HG03025 (cell line): ENCODE data around the gene FRMPD2.
"Not testable (repeated sequence)": the region's sequence is repeated elsewhere in the genome, so short reads cannot be mapped to it uniquely, and the experiment has no call there.

ENCODE experiments used
- ATAC-seq: cut with Tn5 transposase; IDR thresholded peaks from one replicate; pipeline ENCODE4 v1.9.1; 2021; ENCODE audit warnings: mild to moderate bottlenecking, moderate library complexity; ENCODE audit not compliant: unreplicated experiment, low FRiP score

FRMPD2 gene

DNA sequence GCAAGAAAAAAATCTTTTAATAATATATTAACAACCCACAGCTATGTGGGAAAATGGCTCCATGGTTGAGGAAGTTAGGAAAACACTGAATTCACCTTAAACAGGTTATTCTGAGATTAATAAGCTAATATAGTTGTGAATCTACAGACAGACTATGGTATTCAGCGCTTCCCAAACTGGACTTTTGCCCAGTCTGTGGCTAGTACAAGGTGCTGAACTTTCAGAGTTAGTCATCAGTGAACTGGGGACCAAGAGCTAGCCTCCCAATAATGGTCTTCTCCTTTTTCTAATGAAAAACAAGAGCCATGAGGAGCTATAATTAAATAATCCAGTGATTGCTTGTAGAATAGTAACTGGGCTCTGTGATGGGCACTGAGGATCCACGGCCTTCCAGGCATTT is 65.3 kb downstream of the FRMPD2 start:
- ATAC-seq: no peak

DNA sequence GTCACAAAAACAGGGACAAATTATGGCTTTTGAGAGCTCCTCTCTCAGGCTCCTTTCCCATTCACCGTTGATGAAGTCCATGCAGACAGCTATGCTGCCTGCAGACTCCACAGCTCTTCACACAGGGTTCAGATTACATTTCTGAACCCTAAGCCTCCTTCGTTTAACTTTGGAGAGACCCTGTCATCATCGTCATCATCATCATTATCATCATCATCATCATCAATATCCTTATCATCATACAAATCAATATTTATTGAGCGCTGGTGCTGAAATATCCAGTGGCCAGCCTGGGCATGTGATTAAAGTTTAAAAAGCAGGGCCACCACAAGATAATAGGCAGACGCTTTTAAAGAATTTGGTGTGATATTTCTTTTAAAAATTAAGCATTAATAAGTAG is 66.6 kb downstream of the FRMPD2 start:
- ATAC-seq: no peak

DNA sequence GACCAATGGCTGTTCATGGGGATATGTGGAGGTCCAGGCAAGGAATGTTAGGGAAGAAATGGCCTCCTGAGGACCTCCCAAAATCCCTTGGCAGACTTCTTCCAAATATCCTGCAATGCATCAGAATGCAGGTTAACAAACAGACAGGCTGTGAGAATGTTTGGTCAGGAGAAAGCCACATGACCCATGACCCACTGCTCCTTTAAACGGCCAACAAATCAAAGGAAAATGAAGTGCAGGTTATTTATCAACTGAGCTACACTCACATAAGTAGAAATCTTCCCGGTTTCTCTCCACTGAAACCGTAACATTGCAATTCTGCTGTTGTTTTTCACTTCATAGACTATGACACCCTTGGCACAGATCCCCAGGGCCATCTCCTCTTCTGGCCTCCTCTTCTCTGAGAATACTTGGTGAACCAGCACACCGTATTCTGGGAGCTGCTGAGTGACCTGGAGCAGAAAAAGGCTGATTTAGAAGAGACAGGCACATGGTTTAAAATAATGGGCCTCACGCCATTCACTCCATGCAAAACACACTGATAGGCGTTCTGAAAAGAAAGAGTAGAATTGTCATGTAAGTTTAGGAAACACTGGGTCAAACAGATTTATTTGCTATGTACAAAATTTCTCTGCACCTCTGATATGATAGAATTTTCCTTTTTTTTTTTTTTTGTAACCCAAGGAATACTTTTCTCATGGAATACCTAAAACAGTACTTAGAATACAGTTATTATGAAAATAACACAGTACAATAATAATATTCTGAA is 67.8 kb downstream of the FRMPD2 start:
- no peak for ATAC-seq

- no peak for ATAC-seq
These were observed 68.6 kb downstream of the FRMPD2 start for GRCh38 chr10:48205918-48206317.

DNA sequence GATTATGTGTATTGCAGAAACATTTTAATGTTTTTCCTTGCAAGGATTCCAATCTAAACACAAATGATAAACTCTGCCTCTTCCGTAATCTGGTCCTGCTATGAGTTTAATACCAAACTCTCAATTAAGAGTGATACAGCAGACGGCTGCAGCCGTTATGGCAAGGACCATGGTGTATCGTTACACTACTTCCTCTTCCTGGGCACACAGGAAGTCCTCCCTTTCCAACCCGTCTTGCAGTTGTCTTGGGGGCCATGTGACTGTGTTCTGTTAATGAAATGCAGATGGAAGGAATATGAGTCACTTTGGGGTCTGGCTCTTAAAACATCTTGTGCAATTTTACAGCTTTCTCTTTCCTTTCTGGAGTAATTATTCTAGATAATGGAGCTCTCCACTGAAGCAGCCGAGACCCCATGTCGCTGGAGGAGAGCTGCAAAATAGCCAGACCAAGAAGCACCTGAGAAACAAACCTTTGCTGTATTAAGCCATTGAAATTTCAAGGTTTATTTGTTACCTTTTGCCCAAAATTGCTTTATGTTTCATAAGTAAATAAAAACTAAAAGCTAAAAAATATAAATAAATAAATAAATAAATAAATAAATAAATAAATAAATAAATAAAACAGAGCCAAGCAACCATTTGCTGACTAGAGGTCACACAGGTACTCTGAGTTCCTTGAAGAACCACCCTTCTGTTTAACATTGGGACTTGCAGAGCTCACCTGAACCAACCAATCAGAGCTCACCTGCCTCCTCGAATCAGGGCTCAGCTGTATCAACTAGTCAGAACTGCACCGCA is 74.7 kb downstream of the FRMPD2 start:
- no peak for ATAC-seq

- ATAC-seq: no peak
These were observed 77.1 kb downstream of the FRMPD2 start for GRCh38 chr10:48197236-48197899.

DNA sequence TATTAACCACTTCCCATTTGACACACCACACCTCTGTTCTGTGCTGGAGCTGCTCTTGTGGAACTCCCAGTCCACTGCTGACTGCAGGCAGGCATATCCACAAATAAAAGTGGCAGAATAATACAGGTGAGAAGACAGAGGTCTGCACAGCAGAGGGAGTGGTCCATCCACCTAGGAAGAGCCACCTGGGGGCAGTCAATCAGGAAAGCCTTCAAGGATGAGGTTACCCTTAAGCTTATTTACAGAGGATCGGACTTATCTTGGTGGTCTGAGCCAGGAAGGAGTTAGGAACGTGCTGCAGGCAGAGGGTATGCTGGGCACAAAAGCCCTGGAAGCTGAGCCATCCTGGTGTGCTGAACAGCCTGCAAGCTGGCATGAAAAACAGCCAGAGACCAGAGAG is 78.7 kb downstream of the FRMPD2 start:
- ATAC-seq: no peak

DNA sequence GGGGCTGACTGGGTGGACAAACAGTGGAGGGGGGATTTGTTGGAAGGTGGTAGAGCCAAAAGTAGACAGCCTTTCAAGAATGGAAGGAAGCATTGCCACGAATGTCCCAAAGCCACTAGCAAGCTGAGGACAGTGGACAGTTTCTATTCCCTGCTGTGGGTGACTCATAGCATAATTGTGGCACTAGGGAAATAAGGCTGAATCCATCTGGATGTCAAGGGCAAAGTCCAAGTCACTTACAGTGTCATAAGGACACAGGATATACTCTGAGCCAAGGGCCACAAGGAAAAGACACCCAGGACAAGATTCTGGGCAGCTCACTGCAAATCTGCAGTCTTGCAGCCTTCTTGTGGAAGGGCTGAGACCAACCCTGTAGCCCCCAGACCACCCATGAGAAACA is 79.7 kb downstream of the FRMPD2 start:
- no peak for ATAC-seq

GRCh38 chr10:48193556-48193955 is 80.9 kb downstream of the FRMPD2 start:
- no peak for ATAC-seq

DNA sequence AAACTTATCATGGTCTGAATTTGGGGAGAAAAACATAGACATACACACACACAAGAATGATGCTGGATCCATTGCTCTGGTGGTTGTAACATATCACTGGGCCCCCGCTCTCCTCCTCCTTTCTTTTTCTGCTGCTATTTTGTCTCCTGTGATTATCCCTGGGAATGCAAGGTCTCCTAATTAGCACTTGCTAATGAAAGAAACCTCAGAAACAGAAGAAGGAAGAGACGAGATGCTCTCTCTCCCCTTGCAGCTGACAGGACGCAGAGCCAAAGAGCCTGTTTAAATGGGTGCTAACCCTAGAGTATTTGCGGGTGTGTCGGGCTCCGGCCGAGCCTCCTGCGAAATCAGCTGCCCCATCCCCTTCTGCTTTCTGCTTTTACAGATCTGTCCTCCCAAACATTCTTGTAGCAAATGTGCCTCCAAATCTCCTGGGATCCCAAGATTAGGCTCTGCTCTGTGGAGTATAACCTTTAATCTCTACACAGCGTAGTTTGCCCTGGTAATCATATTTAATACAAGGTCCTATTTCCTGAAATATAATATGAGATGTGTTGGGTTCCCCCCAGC is 81.5 kb downstream of the FRMPD2 start:
- ATAC-seq: no peak

DNA sequence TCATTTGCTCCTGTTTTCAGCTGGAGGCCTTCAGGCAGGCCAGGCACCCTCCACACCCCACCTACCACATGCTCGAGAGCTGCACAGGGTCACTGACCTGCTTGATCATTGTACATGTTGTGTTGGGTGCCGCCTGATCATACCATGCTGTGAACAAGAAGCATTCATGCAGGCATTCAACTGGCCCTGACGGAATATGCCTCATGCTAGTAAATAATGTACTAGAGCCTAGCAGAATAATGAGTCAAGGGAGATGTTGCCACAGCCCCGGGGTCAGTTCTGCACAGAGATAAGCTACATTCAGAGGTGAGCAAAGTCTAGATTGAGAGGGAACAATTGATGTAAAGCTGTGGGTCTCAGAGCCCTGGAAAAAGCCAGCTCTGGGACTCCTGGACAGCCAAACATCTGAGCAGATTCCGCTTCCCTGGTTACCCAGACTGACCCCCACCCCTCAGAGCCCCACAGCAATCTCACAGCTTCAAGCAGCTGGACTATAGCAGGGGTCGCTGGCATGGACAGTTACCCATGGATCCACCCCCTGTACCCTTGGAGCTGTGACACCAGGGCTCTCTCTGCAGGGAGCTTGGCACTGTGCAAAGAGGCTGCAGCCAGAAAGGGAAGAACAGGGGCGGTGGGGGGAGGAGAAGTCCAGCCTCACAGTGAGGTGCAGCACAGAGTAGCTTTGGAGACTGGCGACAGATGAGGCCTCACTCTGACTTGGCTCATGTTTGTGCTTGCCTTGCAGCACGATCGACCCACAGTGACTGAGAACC is 86.6 kb downstream of the FRMPD2 start:
- ATAC-seq: no peak

GRCh38 chr10:48187126-48187525 is 87.4 kb downstream of the FRMPD2 start:
- ATAC-seq: no peak

DNA sequence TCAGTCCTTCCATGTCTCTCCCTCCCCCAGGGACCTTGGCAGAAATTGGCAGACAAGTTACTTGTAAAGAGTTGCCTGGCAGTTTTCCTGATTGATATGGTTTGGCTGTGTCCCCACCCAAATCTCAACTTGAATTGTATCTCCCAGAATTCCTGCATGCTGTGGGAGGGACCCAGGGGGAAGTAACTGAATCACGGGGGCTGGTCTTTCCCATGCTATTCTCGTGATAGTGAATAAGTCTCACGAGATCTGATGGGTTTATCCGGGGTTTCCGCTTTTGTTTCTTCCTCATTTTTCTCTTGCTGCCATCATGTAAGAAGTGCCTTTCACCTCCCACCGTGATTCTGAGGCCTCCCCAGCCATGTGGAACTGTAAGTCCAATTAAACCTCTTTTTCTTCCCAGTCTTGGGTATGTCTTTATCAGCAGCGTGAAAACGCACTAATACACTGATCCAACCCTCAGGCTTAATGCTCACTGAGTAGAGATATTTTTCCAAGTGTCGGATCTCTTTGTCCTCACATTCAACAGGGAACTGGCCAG is 88.2 kb downstream of the FRMPD2 start:
- not testable (repeated sequence) for ATAC-seq

GRCh38 chr10:48184224-48184623 is 90.3 kb downstream of the FRMPD2 start:
- ATAC-seq: no peak

- ATAC-seq: not testable (repeated sequence)
These were observed 101.8 kb downstream of the FRMPD2 start for GRCh38 chr10:48172715-48173114.

GRCh38 chr10:48160670-48161069 is 113.8 kb downstream of the FRMPD2 start:
- not testable (repeated sequence) for ATAC-seq

GRCh38 chr10:48160163-48160562 is 114.3 kb downstream of the FRMPD2 start:
- ATAC-seq: not testable (repeated sequence)

DNA sequence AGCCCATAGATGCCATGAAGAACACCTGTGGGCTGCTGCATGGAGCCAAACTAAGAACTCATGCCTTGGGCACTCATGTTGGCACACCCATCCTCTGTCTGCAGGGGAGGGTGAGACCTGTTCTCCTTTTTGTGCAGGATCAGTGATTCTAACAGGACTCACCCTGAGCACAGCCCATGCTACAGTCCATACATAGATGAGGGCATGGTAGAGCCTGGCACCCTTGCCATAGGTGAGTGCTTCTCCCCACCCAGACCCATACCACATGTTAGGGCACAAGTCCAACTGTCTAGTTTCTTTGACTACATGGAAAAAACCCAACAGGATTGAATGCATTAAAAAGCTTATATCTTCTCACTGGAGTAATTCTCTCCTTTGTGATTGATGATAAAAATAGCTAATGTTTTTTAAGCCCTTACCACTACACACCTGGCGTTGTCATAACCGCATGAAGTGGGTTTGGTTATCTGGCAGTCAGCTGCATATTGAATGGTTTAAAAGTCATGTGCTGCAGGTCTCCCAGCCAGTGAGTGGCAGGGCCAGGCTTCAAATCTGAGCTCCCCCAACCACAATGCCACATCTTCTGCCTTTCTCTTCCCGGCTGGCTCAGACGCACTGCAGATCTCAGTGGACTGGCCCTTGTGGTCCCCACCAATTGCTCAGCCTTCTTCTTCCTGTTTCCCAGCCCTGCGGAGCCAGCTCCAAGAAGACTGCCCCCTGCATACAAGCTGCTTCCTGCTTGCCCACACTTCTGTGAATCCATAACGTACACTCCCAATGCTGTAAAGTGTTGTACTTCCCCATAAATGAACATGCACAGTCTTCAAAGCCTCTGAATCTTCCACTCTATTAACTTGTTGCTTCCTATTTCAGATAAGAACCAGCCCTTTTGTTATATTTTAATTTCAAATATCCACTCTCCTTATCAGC is 120.0 kb downstream of the FRMPD2 start:
- not testable (repeated sequence) for ATAC-seq

DNA sequence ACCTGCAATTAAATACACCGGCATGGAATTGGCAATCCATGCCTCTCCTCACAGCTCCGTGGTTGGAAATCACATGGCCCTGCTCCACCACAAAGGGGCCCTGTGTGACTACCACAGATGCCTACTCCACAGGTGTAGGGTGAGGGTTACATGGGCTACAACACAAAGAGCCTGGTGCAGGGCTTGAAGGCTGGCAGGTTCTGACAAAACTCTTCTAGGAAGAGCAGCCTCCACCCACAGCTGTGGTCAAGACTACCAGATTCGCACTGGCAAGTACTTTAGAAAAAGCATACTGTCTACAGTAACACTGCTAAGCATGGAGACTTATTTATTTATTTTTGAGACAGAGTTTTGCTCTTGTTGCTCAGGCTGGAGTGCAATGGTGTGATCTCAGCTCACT is 126.9 kb downstream of the FRMPD2 start:
- ATAC-seq: not testable (repeated sequence)
